Brain microvascular endothelial cell (primary cell): Measurements from ENCODE around the gene KLK4.
A peak's percentile ranks its signal among the peaks of the same experiment; 100 is the strongest.

Experiments used
- DNase-seq: peaks from one replicate; pipeline ENCODE4 v3.0.0-alpha.2; 2020
- H3K27ac ChIP-seq: fragments of 250-450 bp; sonication (Bioruptor Pico); 2 replicates; pipeline ENCODE4 v1.5.1; 2020; ENCODE audit warnings: mild to moderate bottlenecking, moderate library complexity
- H3K27me3 ChIP-seq: fragments of 250-450 bp; sonication (Bioruptor Pico); replicated peaks from 2 replicates; pipeline ENCODE4 v1.5.1; 2020; ENCODE audit warnings: mild to moderate bottlenecking
- H3K36me3 ChIP-seq: fragments of 250-450 bp; sonication (Bioruptor Pico); replicated peaks from 2 replicates; pipeline ENCODE4 v1.5.1; 2020; ENCODE audit warnings: mild to moderate bottlenecking
- H3K4me3 ChIP-seq: 2 replicates; pipeline ENCODE4 v1.5.1; 2011; ENCODE audit warnings: low read depth, mild to moderate bottlenecking, control low read depth, low read length, moderate library complexity
- CTCF ChIP-seq: IDR thresholded peaks from 2 replicates; pipeline ENCODE4 v1.5.1; 2011; ENCODE audit warnings: low read depth, mild to moderate bottlenecking, moderate library complexity, low read length, control low read depth, inconsistent platforms; ENCODE audit errors: missing control alignments
- in situ Hi-C: cut with HindIII; loops from 2 replicates; pipeline ENCODE4 v1.10.0; 2017; ENCODE audit warnings: low sequenced_read_pairs, low pct_ligation_motif_present

The KLK4 gene

GRCh38 chr19:50947123-50947522, 35.9 kb upstream of the KLK4 start:
- no peaks in the 10 kb centered on the region for H3K27me3 ChIP-seq
- in situ Hi-C loops = no loop called here
- H3K36me3 ChIP-seq = no peaks in the 10 kb centered on the region
- TF ChIP-seq CTCF = no peak
- DNase-seq = no peak
- no peak overlapping the region for H3K4me3 ChIP-seq
- no peak overlapping the region for H3K27ac ChIP-seq

- no peaks in the 10 kb centered on the region for H3K27me3 ChIP-seq
These were observed 33.6 kb upstream of the KLK4 start for GRCh38 chr19:50944795-50945194.

GRCh38 chr19:50943074-50943828, 32.1 kb upstream of the KLK4 start:
- Histone ChIP-seq H3K4me3 (no peak overlapping the region), H3K36me3 (no peaks in the 10 kb centered on the region), H3K27ac (no peak overlapping the region), H3K27me3 (no peaks in the 10 kb centered on the region)
- DNase-seq = no peak
- no peak for TF ChIP-seq CTCF
- in situ Hi-C loops = no loop called here

More at GRCh38 chr19:50944795-50945194, 33.6 kb upstream of the KLK4 start:
- Histone ChIP-seq H3K27ac (no peak overlapping the region), H3K4me3 (no peak overlapping the region), H3K36me3 (no peaks in the 10 kb centered on the region)
- in situ Hi-C loops = no loop called here
- TF ChIP-seq CTCF = no peak
- DNase-seq = no peak

- H3K4me3 ChIP-seq = no peak overlapping the region
- H3K27ac ChIP-seq = no peak overlapping the region
- H3K27me3 ChIP-seq = no peaks in the 10 kb centered on the region
- in situ Hi-C loops = no loop called here
- no peak for DNase-seq
- no peak for TF ChIP-seq CTCF
- H3K36me3 ChIP-seq = no peaks in the 10 kb centered on the region
These were observed 28.4 kb upstream of the KLK4 start for GRCh38 chr19:50939596-50939995.

- no peaks in the 10 kb centered on the region for H3K36me3 ChIP-seq
- peak; percentile 7 for DNase-seq
- H3K27ac ChIP-seq = no peak overlapping the region
- in situ Hi-C loops = no loop called here
- no peak overlapping the region for H3K4me3 ChIP-seq
- TF ChIP-seq CTCF = no peak
- no peaks in the 10 kb centered on the region for H3K27me3 ChIP-seq
These were observed 22.4 kb upstream of the KLK4 start for GRCh38 chr19:50933640-50934039.

- no peaks in the 10 kb centered on the region for H3K36me3 ChIP-seq
- in situ Hi-C loops = no loop called here
- H3K4me3 ChIP-seq = no peak overlapping the region
- no peak for TF ChIP-seq CTCF
- no peaks in the 10 kb centered on the region for H3K27me3 ChIP-seq
- no peak for DNase-seq
- no peak overlapping the region for H3K27ac ChIP-seq
These were observed 21.5 kb upstream of the KLK4 start for GRCh38 chr19:50932690-50933083.
